ENCODE measurements around the gene SEC14L6.
A peak's percentile ranks its signal among the peaks of the same experiment; 100 is the strongest.
"Not testable (repeated sequence)": the region's sequence is repeated elsewhere in the genome, so short reads cannot be mapped to it uniquely, and the experiment has no call there.

SEC14L6 gene

DNA sequence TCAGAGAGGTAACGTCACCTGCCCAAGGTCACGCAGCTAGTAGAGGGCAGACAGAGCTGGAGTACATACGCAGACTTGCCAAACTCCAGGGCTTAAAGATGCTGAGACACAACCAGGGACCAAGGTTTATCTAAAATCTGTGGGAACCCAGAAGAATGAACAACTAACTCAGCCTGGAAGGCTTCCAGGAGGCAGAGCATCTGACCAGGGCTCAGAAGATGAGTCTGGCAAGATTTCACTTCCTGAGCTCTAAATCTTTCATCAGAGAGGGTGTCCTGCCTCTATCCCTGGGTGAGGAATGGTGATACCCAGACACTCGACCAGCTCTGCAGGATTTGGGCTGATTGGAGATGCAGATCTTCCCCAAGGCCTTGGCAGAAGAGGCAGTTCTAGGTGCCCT, 18.8 kb upstream of the SEC14L6 start:
- DNase-seq, result no peak

GRCh38 chr22:30564761-30565119, 18.2 kb upstream of the SEC14L6 start:
- DNase-seq, result no peak

DNA sequence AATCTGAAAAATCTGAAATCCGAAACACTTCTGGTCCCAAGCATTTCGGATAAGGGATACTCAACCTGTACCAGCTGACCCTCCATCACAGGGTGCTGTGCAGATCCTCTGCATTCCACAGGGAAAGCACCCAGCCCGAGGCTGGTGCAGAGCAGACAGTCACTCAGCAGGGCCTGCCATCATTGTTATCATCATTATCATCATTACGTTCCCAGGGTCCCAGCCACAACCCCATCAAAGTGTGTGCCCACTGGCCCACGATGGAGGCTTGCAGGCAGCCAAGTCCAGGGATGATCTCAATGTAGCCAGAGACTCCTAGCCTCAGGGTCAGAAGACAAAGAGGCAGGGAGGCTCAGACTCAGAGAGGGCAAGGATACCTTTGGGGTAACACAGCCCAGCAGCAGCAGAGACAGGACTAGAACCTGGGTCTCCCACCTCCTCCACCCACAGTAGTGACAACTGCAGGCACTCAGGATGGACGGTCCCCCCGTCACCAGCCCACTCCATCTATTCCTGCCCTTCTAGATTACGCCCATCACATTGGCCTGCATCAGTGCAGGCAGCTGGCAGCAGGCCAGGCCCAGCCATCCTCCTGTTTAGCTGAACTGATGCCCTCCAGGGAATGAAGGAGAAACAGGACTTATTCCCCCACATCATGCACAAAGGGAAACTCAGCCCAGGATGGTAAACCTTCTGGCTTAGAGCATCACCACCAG, 17.7 kb upstream of the SEC14L6 start:
- peak; percentile 1 for DNase-seq

- DNase-seq, result no peak
Observed at GRCh38 chr22:30562366-30562765, 15.8 kb upstream of the SEC14L6 start.

DNA sequence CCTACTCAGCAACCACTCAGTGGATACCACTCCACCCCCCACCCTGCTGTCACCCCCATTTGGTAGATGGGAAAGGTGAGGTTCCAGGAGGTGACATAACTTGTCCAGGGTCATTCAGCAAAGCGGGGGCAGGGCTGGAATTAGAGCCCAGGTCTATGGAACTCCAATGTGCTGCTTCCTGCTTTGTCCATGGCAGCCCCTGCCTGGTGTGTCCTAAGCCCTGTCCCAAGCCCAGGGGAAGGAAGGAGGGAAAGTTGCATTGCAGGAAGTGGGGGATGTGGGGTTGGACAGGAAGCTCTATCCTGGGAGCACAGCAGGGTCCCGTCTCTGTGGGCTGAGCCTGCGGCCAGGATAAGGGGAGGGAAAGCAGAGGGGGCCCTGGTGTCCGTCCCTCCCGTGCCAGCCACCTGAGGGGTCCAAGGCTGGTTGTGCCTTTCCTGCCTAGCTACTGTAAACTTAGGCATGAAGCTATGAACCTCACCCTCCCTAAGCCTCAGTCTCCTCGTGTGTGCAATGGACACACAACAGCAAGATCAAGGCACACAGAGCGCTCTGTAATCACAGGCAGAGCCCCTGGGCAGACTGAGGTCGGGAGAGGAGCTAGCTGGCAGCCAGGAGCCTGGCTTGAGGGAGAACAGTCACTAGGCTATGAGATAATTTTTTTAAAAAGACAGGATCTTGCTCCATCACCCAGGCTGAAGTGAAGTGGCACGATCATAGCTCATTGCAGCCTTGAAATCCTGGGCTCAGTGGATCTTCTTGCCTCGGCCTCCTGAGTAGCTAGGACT, 15.1 kb upstream of the SEC14L6 start:
- DNase-seq, result no peak

GRCh38 chr22:30560643-30561202, 14.2 kb upstream of the SEC14L6 start:
- not testable (repeated sequence) for DNase-seq

DNA sequence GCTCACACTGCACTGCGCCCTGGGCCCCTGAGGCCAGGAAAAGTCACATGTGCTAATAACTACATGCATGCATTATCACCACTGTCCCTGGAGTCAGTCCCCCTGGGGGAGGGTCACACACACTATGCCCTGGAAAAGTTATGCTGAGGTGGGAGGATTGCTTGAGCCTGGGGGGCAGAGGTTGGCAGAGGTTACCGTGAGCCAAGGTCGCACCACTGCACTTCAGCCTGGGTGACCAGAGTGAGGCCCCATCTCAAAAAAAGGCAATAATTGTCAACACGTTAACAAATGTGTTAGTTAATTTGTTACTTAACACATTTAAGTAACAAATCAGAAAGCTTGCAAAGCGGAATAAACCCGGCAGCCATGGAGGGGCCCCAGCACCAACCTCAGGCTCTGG, 13.3 kb upstream of the SEC14L6 start:
- no peak for DNase-seq

DNA sequence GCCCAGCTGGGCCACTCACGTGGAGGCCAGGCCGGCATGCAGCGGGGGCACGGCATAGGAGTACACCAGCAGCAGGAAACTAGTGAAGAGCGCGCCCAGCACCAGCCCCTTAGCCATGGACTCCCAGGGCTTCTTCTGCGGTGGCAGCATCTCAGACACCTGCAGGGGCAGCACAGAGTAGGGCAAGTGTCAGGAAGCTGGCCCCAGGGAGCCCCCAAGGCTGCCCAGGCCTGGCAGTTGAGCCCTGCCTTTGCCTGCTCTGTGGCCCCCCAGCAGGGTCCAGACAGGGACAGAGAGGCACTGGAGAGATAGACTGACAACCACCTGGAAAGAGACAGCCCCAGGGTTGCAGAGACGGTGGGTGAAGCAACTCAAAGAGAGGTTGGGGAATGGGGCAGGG, 10.7 kb upstream of the SEC14L6 start:
- DNase-seq, result no peak

DNA sequence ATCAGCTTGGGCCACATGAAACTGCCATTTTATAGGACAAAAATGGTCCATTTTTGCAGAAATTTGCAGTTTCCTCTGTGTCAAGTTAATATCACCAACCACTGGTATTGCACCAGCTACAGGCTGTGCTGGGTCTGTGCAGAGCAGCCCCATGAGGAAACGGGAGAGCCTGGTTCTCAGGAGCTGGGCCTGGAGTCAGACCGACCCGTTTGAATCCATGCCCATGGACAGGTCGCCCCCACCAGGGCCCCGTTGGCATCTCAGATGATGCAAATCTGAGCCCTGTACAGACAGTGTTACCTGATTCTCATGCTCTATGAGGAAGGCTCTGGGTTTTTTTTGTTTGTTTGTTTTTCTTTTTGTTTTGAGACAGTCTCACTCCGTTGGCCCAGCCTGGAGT, 9.8 kb upstream of the SEC14L6 start:
- no peak for DNase-seq

GRCh38 chr22:30555282-30556210, 9.0 kb upstream of the SEC14L6 start:
- DNase-seq, result no peak

GRCh38 chr22:30553971-30554370, 7.4 kb upstream of the SEC14L6 start:
- DNase-seq, result no peak

GRCh38 chr22:30552719-30553118, 6.2 kb upstream of the SEC14L6 start:
- DNase-seq, result no peak

GRCh38 chr22:30551813-30552212, 5.3 kb upstream of the SEC14L6 start:
- DNase-seq, result not testable (repeated sequence)

DNA sequence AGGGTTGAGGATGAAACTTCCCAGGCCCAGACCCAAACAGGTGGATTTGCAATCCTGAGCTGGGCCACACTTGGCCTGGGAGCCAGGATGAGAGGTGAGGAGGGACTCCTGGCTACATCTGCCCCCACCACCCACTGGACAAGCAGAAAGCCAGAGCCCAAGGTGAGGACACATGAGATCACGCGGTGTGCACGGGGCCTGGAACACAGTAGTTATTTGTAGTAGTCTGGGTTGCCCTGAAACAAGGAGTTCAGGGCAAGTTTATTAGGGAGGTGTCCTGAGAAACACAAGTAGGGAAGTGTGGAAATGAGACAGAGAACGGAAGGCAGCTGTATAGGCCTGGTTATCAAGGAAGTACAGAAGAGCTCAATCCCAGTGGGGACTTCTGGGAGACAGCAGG, 647 bp upstream of the SEC14L6 start:
- DNase-seq, result no peak

GRCh38 chr22:30542811-30543188, 3.7 kb downstream of the SEC14L6 start:
- DNase-seq, result no peak

DNA sequence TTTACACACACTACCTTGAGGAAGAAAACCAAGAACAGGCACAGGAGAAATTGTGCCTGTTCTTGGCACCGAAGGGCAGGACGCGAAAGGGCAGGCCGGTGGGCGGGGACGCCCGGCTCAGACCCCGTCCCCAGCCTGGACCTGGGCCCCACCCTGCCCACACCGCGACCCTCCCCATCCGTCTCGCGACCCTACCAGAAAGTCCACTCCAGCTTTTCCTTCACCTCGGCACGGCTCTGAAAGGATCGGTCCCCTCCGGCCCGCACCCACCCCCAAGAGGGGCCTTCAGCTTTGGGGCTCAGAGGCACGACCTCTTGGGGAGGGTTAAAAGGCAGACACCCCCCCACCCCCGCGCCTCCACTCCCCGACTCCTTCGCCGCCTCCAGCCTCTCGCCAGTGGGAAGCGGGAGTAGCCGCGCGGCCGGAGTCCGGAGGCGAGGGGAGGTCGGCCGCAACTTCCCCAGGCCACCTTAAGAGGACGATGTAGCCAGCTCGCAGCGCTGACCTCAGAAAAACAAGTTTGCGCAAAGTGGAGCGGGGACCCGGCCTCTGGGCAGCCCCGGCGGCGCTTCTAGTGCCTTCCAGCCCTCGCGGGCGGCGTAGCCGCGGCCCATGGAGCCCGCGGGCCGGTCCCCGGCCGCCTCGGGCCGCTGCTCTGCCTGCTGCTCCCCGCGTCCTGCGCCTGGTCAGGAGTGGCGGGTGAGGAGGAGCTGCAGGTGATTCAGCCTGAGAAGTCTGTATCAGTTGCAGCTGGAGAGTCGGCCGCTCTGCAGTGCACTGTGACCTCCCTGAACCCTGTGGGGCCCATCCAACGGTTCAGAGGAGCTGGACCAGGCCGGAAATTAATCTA, 4.4 kb downstream of the SEC14L6 start:
- DNase-seq, result no peak

DNA sequence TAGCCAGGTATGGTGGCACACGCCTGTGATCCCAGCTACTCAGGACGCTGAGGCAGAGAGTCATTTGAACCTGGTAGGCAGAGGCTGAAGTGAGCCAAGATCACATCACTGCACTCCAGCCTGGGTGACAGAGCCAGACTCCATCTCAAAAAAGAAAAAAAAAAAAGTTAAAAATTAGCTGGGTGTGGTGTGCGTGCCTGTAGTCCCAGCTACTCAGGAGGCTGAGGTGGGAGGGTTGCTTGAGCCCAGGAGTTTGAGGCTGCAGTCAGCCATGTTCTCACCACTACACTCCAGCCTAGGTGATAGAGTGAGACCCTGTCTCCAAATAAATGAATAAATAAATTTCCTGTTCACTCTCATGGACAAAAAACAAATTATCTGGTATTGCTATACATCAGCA, 5.0 kb downstream of the SEC14L6 start:
- not testable (repeated sequence) for DNase-seq

GRCh38 chr22:30539368-30539767, 7.2 kb downstream of the SEC14L6 start:
- DNase-seq, result no peak

GRCh38 chr22:30538280-30538679, 8.3 kb downstream of the SEC14L6 start:
- no peak for DNase-seq

DNA sequence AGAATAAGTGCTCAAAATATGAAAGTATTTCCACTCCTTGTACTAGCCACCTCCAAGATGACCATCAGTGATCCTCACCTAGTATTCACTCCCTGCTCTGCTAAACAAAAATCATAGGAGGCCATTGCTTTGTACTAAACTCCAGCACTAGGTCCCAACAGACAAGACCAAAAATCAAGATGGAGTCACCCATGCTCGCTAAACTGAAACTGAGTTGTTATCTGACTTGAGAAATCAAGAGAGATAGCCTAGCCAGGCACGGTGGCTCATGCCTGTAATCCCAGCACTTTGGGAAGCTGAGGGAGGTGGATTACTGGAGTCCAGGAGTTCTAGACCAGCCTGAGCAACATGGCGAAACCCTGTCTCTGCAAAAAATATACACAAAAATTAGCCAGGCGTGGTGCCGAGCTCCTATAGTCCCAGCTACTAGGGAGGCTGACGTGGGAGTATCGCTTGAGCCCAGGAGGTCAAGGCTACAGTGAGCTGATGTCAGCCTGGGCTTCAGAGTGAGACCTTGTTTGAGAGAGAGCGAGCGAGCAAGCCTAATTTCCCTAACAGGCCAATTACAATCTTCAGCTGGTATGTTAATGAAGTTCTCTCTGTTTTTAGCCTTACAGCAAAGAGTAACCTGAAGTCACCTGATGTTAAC, 9.3 kb downstream of the SEC14L6 start:
- DNase-seq, result no peak

- no peak for DNase-seq
Observed at GRCh38 chr22:30535182-30535581, 11.4 kb downstream of the SEC14L6 start.

Data from DMS79 treated with DMSO at 0.1 percent for 48 hours (cell line).